SK-N-SH (cell line): Measurements from ENCODE around the gene TM9SF2.

Source experiments
- CHD2 ChIP-seq: fragments of 150-350 bp; IDR thresholded peaks from 2 replicates; pipeline ENCODE4 v1.6.1; 2018; ENCODE audit warnings: low read length; ENCODE audit not compliant: partially characterized antibody
- GABPA ChIP-seq: IDR thresholded peaks from 2 replicates; pipeline ENCODE4 v1.4.0; 2012; ENCODE audit warnings: low read depth, mild to moderate bottlenecking
- RAD21 ChIP-seq: IDR thresholded peaks from 2 replicates; pipeline ENCODE4 v1.6.1; 2012; ENCODE audit warnings: mild to moderate bottlenecking, low read length
- TAF1 ChIP-seq: IDR thresholded peaks from 2 replicates; pipeline ENCODE4 v1.6.1; 2012; ENCODE audit warnings: low read depth, mild to moderate bottlenecking, low read length, moderate library complexity, borderline replicate concordance
- TF ChIP-seq, protein P1 (sequence below): fragments of 150-350 bp; IDR thresholded peaks from 2 replicates; pipeline ENCODE4 v1.6.1; 2017; ENCODE audit warnings: antibody characterized with exemption, low read length, low read depth, borderline replicate concordance

DNA sequence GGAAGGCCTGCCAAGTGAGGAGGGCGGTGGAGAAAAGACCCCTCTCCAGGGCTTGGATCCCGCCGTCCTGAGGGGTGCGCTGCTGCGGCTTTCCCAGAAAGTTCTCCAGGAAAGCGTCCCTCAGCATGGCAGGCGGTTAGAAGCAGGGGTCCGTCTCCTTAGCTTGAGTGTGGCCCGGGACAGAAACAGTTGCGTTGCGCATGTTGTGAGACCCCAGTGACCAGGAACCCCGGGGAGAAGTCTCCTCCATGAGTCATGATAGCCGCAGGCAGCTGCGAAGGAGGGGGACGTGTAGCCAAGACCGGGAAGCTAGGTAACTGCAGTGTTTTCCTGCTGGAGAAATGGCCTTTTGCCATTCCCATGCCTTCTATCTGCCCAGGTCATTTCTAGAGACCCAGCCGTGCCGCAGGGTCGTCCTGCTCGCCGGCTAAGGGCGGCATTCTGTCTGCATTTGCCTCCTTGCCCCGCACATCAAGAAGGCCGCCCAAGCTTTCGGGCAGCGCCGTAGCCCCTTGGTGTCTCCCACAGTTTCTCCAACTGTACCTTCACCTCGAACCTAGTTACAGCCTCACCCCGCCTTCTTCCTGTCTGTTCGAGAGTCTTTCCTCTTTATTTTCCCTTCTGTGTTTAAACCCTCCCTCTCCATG is 64.3 kb downstream of the TM9SF2 start:
- no peak for TF ChIP-seq CHD2
- TF ChIP-seq, protein P1, sequence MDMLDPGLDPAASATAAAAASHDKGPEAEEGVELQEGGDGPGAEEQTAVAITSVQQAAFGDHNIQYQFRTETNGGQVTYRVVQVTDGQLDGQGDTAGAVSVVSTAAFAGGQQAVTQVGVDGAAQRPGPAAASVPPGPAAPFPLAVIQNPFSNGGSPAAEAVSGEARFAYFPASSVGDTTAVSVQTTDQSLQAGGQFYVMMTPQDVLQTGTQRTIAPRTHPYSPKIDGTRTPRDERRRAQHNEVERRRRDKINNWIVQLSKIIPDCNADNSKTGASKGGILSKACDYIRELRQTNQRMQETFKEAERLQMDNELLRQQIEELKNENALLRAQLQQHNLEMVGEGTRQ: no peak
- no peak for TF ChIP-seq RAD21
- TF ChIP-seq TAF1: no peak
- TF ChIP-seq GABPA: no peak
